ENCODE data around the gene LZTFL1. TPM values are rescaled to one million over a fixed set of nuclear protein-coding genes. Genes with fewer than 3 reads are reported as not detected.

Gene LZTFL1
- total RNA-seq, 1 experiment from 2014 or later: 38.3 TPM

- DNase-seq (ENCODE audit: low read depth): no peak
Observed at GRCh38 chr3:45807681-45808540, 34.0 kb downstream of the LZTFL1 start.

GRCh38 chr3:45807133-45807532 is 34.8 kb downstream of the LZTFL1 start:
- no peak for DNase-seq (ENCODE audit: low read depth)

- DNase-seq (ENCODE audit: low read depth): no peak
Observed at GRCh38 chr3:45806072-45806471, 35.8 kb downstream of the LZTFL1 start.

- DNase-seq (ENCODE audit: low read depth): no peak
Observed at GRCh38 chr3:45803252-45803935, 38.5 kb downstream of the LZTFL1 start.

- DNase-seq (ENCODE audit: low read depth): no peak
Observed at GRCh38 chr3:45802146-45802545, 39.8 kb downstream of the LZTFL1 start.

GRCh38 chr3:45800611-45801010 is 41.3 kb downstream of the LZTFL1 start:
- no peak for DNase-seq (ENCODE audit: low read depth)

- no peak for DNase-seq (ENCODE audit: low read depth)
Observed at GRCh38 chr3:45799586-45799985, 42.3 kb downstream of the LZTFL1 start.

- no peak for DNase-seq (ENCODE audit: low read depth)
Observed at GRCh38 chr3:45798034-45798433, 43.9 kb downstream of the LZTFL1 start.

GRCh38 chr3:45796902-45797637 is 44.8 kb downstream of the LZTFL1 start:
- DNase-seq (ENCODE audit: low read depth): no peak

- DNase-seq (ENCODE audit: low read depth): no peak
Observed at GRCh38 chr3:45795882-45796765, 45.8 kb downstream of the LZTFL1 start, which contains the start of gene SLC6A20. Gene SLC6A20, minus strand, starts transcription at chr3:45796536. Its CDS starts 117 bp downstream, at chr3:45796419.

- no peak for DNase-seq (ENCODE audit: low read depth)
Observed at GRCh38 chr3:45795509-45795881, 46.4 kb downstream of the LZTFL1 start.

- DNase-seq (ENCODE audit: low read depth): no peak
Observed at GRCh38 chr3:45794660-45795059, 47.3 kb downstream of the LZTFL1 start.

- DNase-seq (ENCODE audit: low read depth): no peak
Observed at GRCh38 chr3:45794177-45794560, 47.8 kb downstream of the LZTFL1 start.

GRCh38 chr3:45793482-45794176 is 48.3 kb downstream of the LZTFL1 start:
- DNase-seq (ENCODE audit: low read depth): no peak

- no peak for DNase-seq (ENCODE audit: low read depth)
Observed at GRCh38 chr3:45792516-45793172, 49.3 kb downstream of the LZTFL1 start.

- DNase-seq (ENCODE audit: low read depth): no peak
Observed at GRCh38 chr3:45792036-45792435, 49.9 kb downstream of the LZTFL1 start.

- peak; percentile 41 for DNase-seq (ENCODE audit: low read depth)
Observed at GRCh38 chr3:45790596-45790995, 51.3 kb downstream of the LZTFL1 start.

GRCh38 chr3:45789235-45789812 is 52.6 kb downstream of the LZTFL1 start:
- DNase-seq (ENCODE audit: low read depth): no peak

GRCh38 chr3:45787551-45787950 is 54.4 kb downstream of the LZTFL1 start:
- DNase-seq (ENCODE audit: low read depth): no peak
